GM12878 (cell line): ENCODE results near the gene FDX2. TPM values are rescaled to one million over a fixed set of nuclear protein-coding genes. Genes with fewer than 3 reads are reported as not detected.

Experiments
- ATAC-seq: fragments of 200-7000 bp; cut with Tn5 transposase; 3 replicates; pipeline ENCODE4 v1.9.1; 2020; ENCODE audit warnings: mild to moderate bottlenecking, moderate library complexity
- BruUV-seq: library from RNA; stranded (reverse); fragments of 400-500 nt; replicated peaks from 2 replicates; lab custom pipeline; 2021; lab: Mats Ljungman, UMichigan
- CTCF ChIA-PET: fragments of 300-600 bp; sonication (Branson Sonifier 250); formaldehyde crosslinking; extraction: SDS; loops from one replicate; lab custom pipeline; 2021; ENCODE audit warnings: inconsistent platforms; lab: Yijun Ruan, JAX
- POLR2A ChIA-PET: fragments of 350-600 bp; formaldehyde crosslinking; extraction: SDS; loops from one replicate; lab custom pipeline; 2021; ENCODE audit warnings: inconsistent platforms; lab: Charles Lee
- RAD21 ChIA-PET: fragments of 300-600 bp; sonication (Branson Sonifier 250); formaldehyde crosslinking; loops from one replicate; lab custom pipeline; 2023; ENCODE audit warnings: antibody characterized with exemption; ENCODE audit not compliant: unreplicated experiment; lab: Charles Lee
- SMC1A ChIA-PET: fragments of 300-600 bp; sonication (Branson Sonifier 250); formaldehyde crosslinking; loops from one replicate; lab custom pipeline; 2023; ENCODE audit not compliant: unreplicated experiment, uncharacterized antibody; lab: Charles Lee
- DNase-seq: peaks from one replicate; pipeline ENCODE4 v3.0.0-alpha.2; 2011; ENCODE audit warnings: low read depth, low spot score
- FAIRE-seq: peaks from 3 replicates; lab custom pipeline; 2011; peaks lifted over from hg19 to GRCh38; lab: Jason Lieb, UNC
- H2AFZ ChIP-seq: 2 replicates; pipeline ENCODE4 v1.6.0; 2011; ENCODE audit warnings: low read depth, low read length, control low read depth; ENCODE audit not compliant: control insufficient read depth
- H3K27ac ChIP-seq: 2 replicates; pipeline ENCODE4 v1.5.1; 2011; ENCODE audit warnings: control low read depth; ENCODE audit not compliant: control insufficient read depth, insufficient read depth
- H3K27me3 ChIP-seq, 2 experiments: replicated peaks in 1 of 2; 2 replicates each; pipeline versions ENCODE4 v1.6.0 to v1.6.1; 2011; ENCODE audit warnings: low read length in 1 of 2; ENCODE audit not compliant: control insufficient read depth in 2 of 2, insufficient read depth in 2 of 2
- H3K36me3 ChIP-seq, 2 experiments: 2 replicates each; pipeline ENCODE4 v1.5.1; 2011; ENCODE audit warnings: low read length in 1 of 2; ENCODE audit not compliant: control insufficient read depth in 2 of 2, insufficient read depth in 2 of 2
- H3K4me1 ChIP-seq: 2 replicates; pipeline ENCODE4 v1.6.1; 2011; ENCODE audit warnings: mild to moderate bottlenecking, low read length, moderate library complexity, mixed read lengths; ENCODE audit not compliant: control insufficient read depth, insufficient read depth
- H3K4me2 ChIP-seq: 2 replicates; pipeline ENCODE4 v1.6.0; 2011; ENCODE audit warnings: control low read depth; ENCODE audit not compliant: control insufficient read depth, insufficient read depth
- H3K4me3 ChIP-seq: fragments of 200-600 bp; sonication (generic); 2 replicates; pipeline ENCODE4 v1.5.1; 2016
- H3K79me2 ChIP-seq: 2 replicates; pipeline ENCODE4 v1.6.0; 2011; ENCODE audit warnings: low read length; ENCODE audit not compliant: control insufficient read depth, insufficient read depth
- H3K9ac ChIP-seq: 2 replicates; pipeline ENCODE4 v1.8.0; 2011; ENCODE audit warnings: low read length, control low read depth, mixed read lengths; ENCODE audit not compliant: control insufficient read depth, insufficient read depth
- H3K9me3 ChIP-seq: replicated peaks from 3 replicates; pipeline ENCODE4 v1.5.1; 2011; ENCODE audit warnings: mild to moderate bottlenecking, low read length; ENCODE audit not compliant: control insufficient read depth, insufficient read depth
- H4K20me1 ChIP-seq: 2 replicates; pipeline ENCODE4 v1.6.0; 2011; ENCODE audit not compliant: control insufficient read depth, insufficient read depth
- ATF2 ChIP-seq: IDR thresholded peaks from 2 replicates; pipeline ENCODE4 v1.6.1; 2012; ENCODE audit warnings: low read length, inconsistent platforms
- CREB1 ChIP-seq: IDR thresholded peaks from 2 replicates; pipeline ENCODE4 v1.6.1; 2012; ENCODE audit warnings: low read depth, mild to moderate bottlenecking, inconsistent platforms
- HCFC1 ChIP-seq: fragments of 150-350 bp; IDR thresholded peaks from 2 replicates; pipeline ENCODE4 v1.6.1; 2014; ENCODE audit warnings: low read length
- MXI1 ChIP-seq: fragments of 150-350 bp; IDR thresholded peaks from 2 replicates; pipeline ENCODE4 v1.6.1; 2011; ENCODE audit warnings: low read depth, mild to moderate bottlenecking, inconsistent platforms, low read length, improper control_type of control experiment
- MYB ChIP-seq: fragments of 150-350 bp; IDR thresholded peaks from 2 replicates; pipeline ENCODE4 v1.6.1; 2014; ENCODE audit warnings: mild to moderate bottlenecking, low read depth, low read length, borderline replicate concordance
- PML ChIP-seq: IDR thresholded peaks from 2 replicates; pipeline ENCODE4 v1.6.1; 2012; ENCODE audit warnings: low read length, inconsistent platforms
- POLR2AphosphoS5 ChIP-seq: IDR thresholded peaks from 2 replicates; pipeline ENCODE4 v1.6.1; 2011; ENCODE audit warnings: mild to moderate bottlenecking, low read length, inconsistent platforms
- RB1 ChIP-seq: fragments of 450-650 bp; formaldehyde crosslinking; IDR thresholded peaks from 2 replicates; pipeline ENCODE4 v1.6.1; 2017; ENCODE audit warnings: mild to moderate bottlenecking, borderline replicate concordance
- SPI1 ChIP-seq: IDR thresholded peaks from 2 replicates; pipeline ENCODE4 v1.6.1; 2011; ENCODE audit warnings: low read depth, mild to moderate bottlenecking, low read length, moderate library complexity, borderline replicate concordance; ENCODE audit not compliant: insufficient read depth
- SREBF1 ChIP-seq: IDR thresholded peaks from 2 replicates; pipeline ENCODE4 v1.6.1; 2012; ENCODE audit warnings: mild to moderate bottlenecking, low read length
- TCF3 ChIP-seq: IDR thresholded peaks from 2 replicates; pipeline ENCODE4 v1.6.1; 2012; ENCODE audit warnings: low read depth, mild to moderate bottlenecking, low read length, borderline replicate concordance; ENCODE audit not compliant: insufficient read depth
- WRNIP1 ChIP-seq: IDR thresholded peaks from 2 replicates; pipeline ENCODE4 v1.6.1; 2011; ENCODE audit warnings: low read depth, low read length, improper control_type of control experiment, borderline replicate concordance
- ZBED1 ChIP-seq: IDR thresholded peaks from 2 replicates; pipeline ENCODE4 v1.6.1; 2016; ENCODE audit warnings: borderline replicate concordance
- WGBS: methylation state at CpG from one replicate; pipeline ENCODE4 v1.1.6; 2016; ENCODE audit warnings: low lambda C conversion rate; ENCODE audit not compliant: insufficient replicate concordance, insufficient coverage; ENCODE audit errors: missing lambda C conversion rate; 5-methylcytosine and 5-hydroxymethylcytosine counted together
- in situ Hi-C: fragments of 300-500 bp; cut with MboI; formaldehyde crosslinking; loops from 9 replicates; pipeline ENCODE4 v1.14.3; 2018; ENCODE audit warnings: mixed read lengths
- intact Hi-C: fragments of 100-400 bp; cut with micrococcal nuclease; formaldehyde crosslinking; loops from one replicate; pipeline ENCODE4 v1.14.2; 2022; ENCODE audit not compliant: unreplicated experiment
- polyA plus RNA-seq, 11 experiments: library from polyadenylated mRNA; depleted of rRNA in 4 of 11; unstranded in 6 of 11; stranded (reverse) in 5 of 11; fragments of >200 nt; fragmentation: Nextera tagmentation in 4 of 11; fragmentation: Illumina TruSeq in 1 of 11; extraction: Ambion mirVana in 4 of 11; extraction: Trizol in 1 of 11; gene quantifications; 1 replicate in 1 of 11; 2 replicates in 10 of 11; pipeline versions ENCODE4 v1.2.1 to v1.2.3, GENCODE V29; 2011 to 2016; ENCODE audit warnings: inconsistent platforms in 2 of 11, missing spikeins in 2 of 11, low read depth in 1 of 11
- total RNA-seq, 4 experiments: library from RNA; depleted of rRNA in 3 of 4; stranded (reverse); fragments of >200 nt in 3 of 4; fragmentation: Illumina TruSeq in 1 of 4; extraction: Trizol in 1 of 4; gene quantifications; 2 replicates each; pipeline versions ENCODE4 v1.2.1 to v1.2.3, GENCODE V29; 2013 to 2021
- TF ChIP-seq, protein P1 (sequence below): fragments of 450-650 bp; IDR thresholded peaks from 2 replicates; pipeline ENCODE4 v1.6.1; 2018; ENCODE audit warnings: mild to moderate bottlenecking, low read depth, moderate library complexity; ENCODE audit not compliant: partially characterized antibody
- TF ChIP-seq, protein P2 (sequence below): fragments of 450-650 bp; IDR thresholded peaks from 2 replicates; pipeline ENCODE4 v1.6.1; 2016; ENCODE audit warnings: mild to moderate bottlenecking
- TF ChIP-seq, protein P3 (sequence below): fragments of 450-650 bp; IDR thresholded peaks from 2 replicates; pipeline ENCODE4 v1.6.1; 2014; ENCODE audit warnings: mild to moderate bottlenecking
- TF ChIP-seq, protein P4 (sequence below): IDR thresholded peaks from 2 replicates; pipeline ENCODE4 v1.6.1; 2011; ENCODE audit warnings: borderline replicate concordance, low read depth, mild to moderate bottlenecking, moderate library complexity, mixed read lengths, low read length; ENCODE audit not compliant: insufficient read depth; ENCODE audit errors: extremely low read length

FDX2 gene
- total and polyA plus RNA-seq, 10 of the 15 experiments (the other 5 are each of a cell fraction or from before 2014, with no cell fraction given) = 1.4 to 50.4 (median 24.7) TPM

GRCh38 chr19:10285393-10285792 is 30.4 kb downstream of the FDX2 start:
- ChIA-PET POLR2A (interaction anchor here (5.5 kb wide), 1 partner anchor 15 kb away, joined by 69 read pairs; the partner anchor contains the start of gene ICAM1), CTCF (interaction anchor here (4.6 to 5.9 kb wide), 2 partner anchors 15 to 103 kb away, joined by 58 to 72 read pairs; partner anchors contain the start of gene ICAM1), RAD21 (interaction anchor here (0.9 to 5.4 kb wide), 5 partner anchors 9 to 104 kb away, joined by 3 to 119 read pairs (median 3); partner anchors contain the start of gene ICAM1), SMC1A (interaction anchor here (0.8 to 3.7 kb wide), 2 partner anchors 14 to 95 kb away, joined by 3 to 50 read pairs; partner anchors contain the start of genes ICAM1 and TYK2)
- Histone ChIP-seq H3K36me3 (peaks cover 26 to 28% of the 10 kb centered on the region in 2 experiments; a peak in 3 of 4 replicates), H2AFZ (no peak overlapping the region), H3K4me1 (peaks cover 53% of the 10 kb centered on the region), H3K27ac (no peak overlapping the region), H3K27me3 (peaks cover 0 to 1% of the 10 kb centered on the region in 2 experiments; a peak in 1 of 4 replicates), H4K20me1 (peaks cover 9% of the 10 kb centered on the region; the same call in 1 of the 2 replicates), H3K79me2 (peaks cover 2% of the 10 kb centered on the region; the same call in 1 of the 2 replicates), H3K9ac (no peak overlapping the region), H3K4me3 (no peak overlapping the region), H3K9me3 (no peaks in the 10 kb centered on the region), H3K4me2 (0 out of 2 replicates have a peak overlapping the region, but pooled peaks have one; percentile 22)
- no peak for FAIRE-seq
- intact Hi-C loops = no loop called here
- in situ Hi-C loops = no loop called here
- no peak for ATAC-seq
- 75% methylated on average over 4 of the region's 4 CpGs for WGBS
- DNase-seq = no peak
- BruUV-seq = no TSS peak
- TF ChIP-seq, protein P1, sequence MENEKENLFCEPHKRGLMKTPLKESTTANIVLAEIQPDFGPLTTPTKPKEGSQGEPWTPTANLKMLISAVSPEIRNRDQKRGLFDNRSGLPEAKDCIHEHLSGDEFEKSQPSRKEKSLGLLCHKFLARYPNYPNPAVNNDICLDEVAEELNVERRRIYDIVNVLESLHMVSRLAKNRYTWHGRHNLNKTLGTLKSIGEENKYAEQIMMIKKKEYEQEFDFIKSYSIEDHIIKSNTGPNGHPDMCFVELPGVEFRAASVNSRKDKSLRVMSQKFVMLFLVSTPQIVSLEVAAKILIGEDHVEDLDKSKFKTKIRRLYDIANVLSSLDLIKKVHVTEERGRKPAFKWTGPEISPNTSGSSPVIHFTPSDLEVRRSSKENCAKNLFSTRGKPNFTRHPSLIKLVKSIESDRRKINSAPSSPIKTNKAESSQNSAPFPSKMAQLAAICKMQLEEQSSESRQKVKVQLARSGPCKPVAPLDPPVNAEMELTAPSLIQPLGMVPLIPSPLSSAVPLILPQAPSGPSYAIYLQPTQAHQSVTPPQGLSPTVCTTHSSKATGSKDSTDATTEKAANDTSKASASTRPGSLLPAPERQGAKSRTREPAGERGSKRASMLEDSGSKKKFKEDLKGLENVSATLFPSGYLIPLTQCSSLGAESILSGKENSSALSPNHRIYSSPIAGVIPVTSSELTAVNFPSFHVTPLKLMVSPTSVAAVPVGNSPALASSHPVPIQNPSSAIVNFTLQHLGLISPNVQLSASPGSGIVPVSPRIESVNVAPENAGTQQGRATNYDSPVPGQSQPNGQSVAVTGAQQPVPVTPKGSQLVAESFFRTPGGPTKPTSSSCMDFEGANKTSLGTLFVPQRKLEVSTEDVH = no peak
- TF ChIP-seq TCF3 (no peak), HCFC1 (no peak), MYB (no peak), WRNIP1 (no peak), SPI1 (0 out of 2 replicates have a peak, but pooled peaks have one; percentile 10), RB1 (no peak), ZBED1 (no peak), MXI1 (no peak), POLR2AphosphoS5 (peak; percentile 51; the same call in 1 of the 2 replicates), SREBF1 (no peak), CREB1 (no peak), ATF2 (no peak), PML (0 out of 2 replicates have a peak, but pooled peaks have one; percentile 19)
- TF ChIP-seq, protein P2, sequence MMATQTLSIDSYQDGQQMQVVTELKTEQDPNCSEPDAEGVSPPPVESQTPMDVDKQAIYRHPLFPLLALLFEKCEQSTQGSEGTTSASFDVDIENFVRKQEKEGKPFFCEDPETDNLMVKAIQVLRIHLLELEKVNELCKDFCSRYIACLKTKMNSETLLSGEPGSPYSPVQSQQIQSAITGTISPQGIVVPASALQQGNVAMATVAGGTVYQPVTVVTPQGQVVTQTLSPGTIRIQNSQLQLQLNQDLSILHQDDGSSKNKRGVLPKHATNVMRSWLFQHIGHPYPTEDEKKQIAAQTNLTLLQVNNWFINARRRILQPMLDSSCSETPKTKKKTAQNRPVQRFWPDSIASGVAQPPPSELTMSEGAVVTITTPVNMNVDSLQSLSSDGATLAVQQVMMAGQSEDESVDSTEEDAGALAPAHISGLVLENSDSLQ = peak; percentile 59; the same call in 1 of the 2 replicates
- TF ChIP-seq, protein P3, sequence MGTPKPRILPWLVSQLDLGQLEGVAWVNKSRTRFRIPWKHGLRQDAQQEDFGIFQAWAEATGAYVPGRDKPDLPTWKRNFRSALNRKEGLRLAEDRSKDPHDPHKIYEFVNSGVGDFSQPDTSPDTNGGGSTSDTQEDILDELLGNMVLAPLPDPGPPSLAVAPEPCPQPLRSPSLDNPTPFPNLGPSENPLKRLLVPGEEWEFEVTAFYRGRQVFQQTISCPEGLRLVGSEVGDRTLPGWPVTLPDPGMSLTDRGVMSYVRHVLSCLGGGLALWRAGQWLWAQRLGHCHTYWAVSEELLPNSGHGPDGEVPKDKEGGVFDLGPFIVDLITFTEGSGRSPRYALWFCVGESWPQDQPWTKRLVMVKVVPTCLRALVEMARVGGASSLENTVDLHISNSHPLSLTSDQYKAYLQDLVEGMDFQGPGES = no peak
- TF ChIP-seq, protein P4, sequence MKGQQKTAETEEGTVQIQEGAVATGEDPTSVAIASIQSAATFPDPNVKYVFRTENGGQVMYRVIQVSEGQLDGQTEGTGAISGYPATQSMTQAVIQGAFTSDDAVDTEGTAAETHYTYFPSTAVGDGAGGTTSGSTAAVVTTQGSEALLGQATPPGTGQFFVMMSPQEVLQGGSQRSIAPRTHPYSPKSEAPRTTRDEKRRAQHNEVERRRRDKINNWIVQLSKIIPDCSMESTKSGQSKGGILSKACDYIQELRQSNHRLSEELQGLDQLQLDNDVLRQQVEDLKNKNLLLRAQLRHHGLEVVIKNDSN = no peak
